LNCaP clone FGC (cell line): ENCODE measurements around the gene DDOST.

Experiments
- DNase-seq: peaks from one replicate; pipeline ENCODE4 v3.0.0-alpha.2; 2011; ENCODE audit warnings: low read depth
- H3K4me3 ChIP-seq: 2 replicates; pipeline ENCODE4 v1.5.1; 2011; ENCODE audit warnings: mild to moderate bottlenecking, low read depth, low read length, control low read depth
- CTCF ChIP-seq: IDR thresholded peaks from 2 replicates; pipeline ENCODE4 v1.5.1; 2012; ENCODE audit warnings: mild to moderate bottlenecking; ENCODE audit not compliant: control insufficient read depth, insufficient read depth; ENCODE audit errors: extremely low read depth

The DDOST gene

DNA sequence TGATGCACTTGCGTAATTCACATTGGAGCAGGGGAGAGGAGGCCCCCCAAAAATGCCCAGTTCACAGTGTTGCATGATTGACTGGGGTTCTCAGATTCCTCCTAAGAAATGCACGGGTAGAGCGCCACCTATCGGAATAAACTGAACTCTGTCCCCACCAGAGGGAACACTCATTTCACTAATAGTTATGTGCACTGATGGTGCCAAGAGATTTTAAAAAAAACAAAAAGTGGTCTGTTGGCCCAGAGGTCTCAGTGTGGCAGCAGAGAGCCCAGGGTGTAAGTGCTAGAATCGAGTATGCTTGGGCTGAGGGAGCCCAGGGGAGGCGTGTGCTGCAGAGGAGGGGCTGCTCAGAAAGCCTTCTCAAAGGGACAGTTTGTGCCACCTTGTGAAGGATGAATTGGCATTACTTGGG lies 21.0 kb downstream of the DDOST start:
- DNase-seq = no peak
- H3K4me3 ChIP-seq = no peak overlapping the region
- TF ChIP-seq CTCF = peak; percentile 52

- no peak overlapping the region for H3K4me3 ChIP-seq
- no peak for TF ChIP-seq CTCF
- DNase-seq = no peak
These were observed 24.3 kb downstream of the DDOST start for GRCh38 chr1:20636785-20637347.

DNA sequence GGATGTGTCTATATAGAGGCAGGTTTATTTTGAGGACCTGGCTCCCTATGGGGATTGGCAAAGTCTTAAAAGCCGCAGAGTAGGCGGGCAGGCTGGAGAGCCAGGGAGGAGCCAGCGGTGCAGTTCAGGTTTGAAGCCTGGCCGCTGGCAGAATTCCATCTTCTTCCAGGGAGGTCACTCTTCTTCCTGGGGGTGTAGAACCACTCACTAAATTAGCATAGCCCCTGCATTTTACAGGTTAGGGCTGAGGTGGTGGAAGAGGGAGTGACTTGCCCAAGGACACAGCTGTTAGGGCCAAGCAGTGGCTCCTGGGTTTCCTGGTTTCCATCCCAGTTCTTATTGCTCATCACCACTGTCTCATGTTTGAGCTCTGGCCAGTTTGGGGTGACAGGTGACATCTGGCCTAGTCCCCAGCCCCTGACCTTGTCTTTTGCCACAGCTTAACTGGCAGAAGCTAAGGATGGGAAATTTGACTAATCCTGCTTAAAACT lies 26.5 kb downstream of the DDOST start:
- H3K4me3 ChIP-seq = peak overlapping the region; percentile 54
- no peak for DNase-seq
- no peak for TF ChIP-seq CTCF

- no peak for DNase-seq
- H3K4me3 ChIP-seq = peak overlapping the region; percentile 54
- no peak for TF ChIP-seq CTCF
These were observed 27.0 kb downstream of the DDOST start for GRCh38 chr1:20634065-20634593.

DNA sequence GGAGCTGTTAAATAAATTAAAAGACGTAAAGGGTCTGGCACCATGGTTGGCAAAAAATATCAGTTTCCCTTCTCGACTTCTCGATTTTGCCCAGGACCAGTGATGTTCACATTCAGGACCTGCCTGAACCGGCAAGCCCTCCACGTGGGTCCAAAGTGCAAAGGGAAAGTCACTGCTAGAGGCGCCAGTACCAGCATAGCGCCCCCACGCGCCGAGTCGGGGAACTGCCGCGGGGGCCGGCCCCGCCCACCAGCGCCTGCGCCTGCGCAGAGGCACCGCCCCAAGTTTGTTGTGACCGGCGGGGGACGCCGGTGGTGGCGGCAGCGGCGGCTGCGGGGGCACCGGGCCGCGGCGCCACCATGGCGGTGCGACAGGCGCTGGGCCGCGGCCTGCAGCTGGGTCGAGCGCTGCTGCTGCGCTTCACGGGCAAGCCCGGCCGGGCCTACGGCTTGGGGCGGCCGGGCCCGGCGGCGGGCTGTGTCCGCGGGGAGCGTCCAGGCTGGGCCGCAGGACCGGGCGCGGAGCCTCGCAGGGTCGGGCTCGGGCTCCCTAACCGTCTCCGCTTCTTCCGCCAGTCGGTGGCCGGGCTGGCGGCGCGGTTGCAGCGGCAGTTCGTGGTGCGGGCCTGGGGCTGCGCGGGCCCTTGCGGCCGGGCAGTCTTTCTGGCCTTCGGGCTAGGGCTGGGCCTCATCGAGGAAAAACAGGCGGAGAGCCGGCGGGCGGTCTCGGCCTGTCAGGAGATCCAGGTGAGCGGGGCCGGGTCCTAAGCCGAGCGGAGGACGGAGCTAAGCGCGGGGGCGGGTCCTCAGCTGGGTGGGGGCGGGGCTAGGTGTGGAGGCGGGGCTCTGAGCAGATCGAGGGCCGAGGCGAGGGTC lies 27.7 kb downstream of the DDOST start, which contains the start of gene PINK1:
Gene PINK1 (plus strand): TSS at position 269 of the 875 bp plus-strand sequence. CDS start 91 bp downstream, at position 360.
- peak; percentile 71 for TF ChIP-seq CTCF
- no peak for DNase-seq

GRCh38 chr1:20632386-20632785 lies 28.8 kb downstream of the DDOST start:
- H3K4me3 ChIP-seq = no peak overlapping the region
- DNase-seq = no peak
- TF ChIP-seq CTCF = no peak

More for the DNA sequence above, 27.7 kb downstream of the DDOST start, which contains the start of gene PINK1:
- peak within 1 kb of the TSS; percentile 54 for H3K4me3 ChIP-seq
